HG03520 (cell line): ENCODE results near the gene LCE2A.

Source experiments
- ATAC-seq: cut with Tn5 transposase; IDR thresholded peaks from one replicate; pipeline ENCODE4 v1.9.1; 2021; ENCODE audit warnings: mild to moderate bottlenecking, moderate library complexity; ENCODE audit not compliant: unreplicated experiment

LCE2A gene

DNA sequence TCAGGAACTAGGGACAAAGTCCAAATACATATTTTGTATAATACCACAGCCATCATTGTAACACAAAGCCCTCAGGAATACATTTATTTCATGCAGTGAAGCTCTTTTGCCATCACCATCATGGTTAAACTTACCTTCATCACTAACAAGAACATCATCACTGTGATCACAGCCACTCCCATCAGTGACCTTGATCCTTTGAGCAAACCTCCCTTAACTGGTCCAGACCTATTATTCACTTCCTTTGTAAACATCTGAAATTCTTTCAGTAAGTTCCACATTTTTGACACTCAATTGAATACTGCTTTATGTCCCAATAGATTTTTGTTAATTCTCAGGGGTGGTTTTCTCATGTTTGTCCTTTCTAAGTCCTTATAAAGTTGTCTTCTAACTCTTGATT is 43.5 kb downstream of the LCE2A start:
- ATAC-seq, result no peak

DNA sequence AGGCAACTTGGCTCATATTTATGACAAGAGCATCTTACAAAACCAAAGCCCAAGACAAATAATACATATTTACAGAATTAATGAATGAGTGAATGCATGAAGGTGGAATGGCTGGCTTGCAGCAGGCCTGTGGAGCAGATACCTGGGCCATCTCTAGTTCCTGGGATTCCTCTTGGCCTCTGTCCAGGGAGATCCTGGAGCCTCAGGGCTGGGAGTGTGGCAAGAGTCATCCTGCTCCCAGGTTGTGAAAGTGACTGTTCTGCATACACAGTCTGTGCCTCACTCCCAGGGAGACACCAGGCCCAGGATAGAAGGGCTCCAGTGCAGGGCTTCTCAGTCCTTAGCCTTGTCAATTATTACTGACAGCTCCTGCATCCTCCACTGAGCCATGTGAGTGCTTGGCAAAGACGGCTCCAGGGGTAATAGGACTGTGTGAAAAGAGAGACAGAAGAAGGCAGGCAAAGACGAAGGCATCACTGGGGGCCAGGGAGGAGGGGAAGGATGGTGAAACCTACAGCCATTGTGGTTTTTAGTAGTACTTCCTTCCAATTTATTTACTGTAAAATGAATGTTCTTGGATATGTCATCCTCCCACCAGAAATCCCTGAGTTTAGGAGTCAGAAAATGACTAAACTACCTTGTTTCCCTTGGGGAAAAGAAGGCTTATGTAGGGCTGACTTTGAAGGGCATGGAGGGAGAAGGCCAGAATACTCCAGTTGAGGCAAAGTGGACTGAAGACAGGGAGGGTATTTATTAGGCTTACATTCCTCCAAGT is 45.4 kb downstream of the LCE2A start:
- ATAC-seq, result no peak

- ATAC-seq, result no peak
Measured at GRCh38 chr1:152745289-152745704, 47.2 kb downstream of the LCE2A start.

DNA sequence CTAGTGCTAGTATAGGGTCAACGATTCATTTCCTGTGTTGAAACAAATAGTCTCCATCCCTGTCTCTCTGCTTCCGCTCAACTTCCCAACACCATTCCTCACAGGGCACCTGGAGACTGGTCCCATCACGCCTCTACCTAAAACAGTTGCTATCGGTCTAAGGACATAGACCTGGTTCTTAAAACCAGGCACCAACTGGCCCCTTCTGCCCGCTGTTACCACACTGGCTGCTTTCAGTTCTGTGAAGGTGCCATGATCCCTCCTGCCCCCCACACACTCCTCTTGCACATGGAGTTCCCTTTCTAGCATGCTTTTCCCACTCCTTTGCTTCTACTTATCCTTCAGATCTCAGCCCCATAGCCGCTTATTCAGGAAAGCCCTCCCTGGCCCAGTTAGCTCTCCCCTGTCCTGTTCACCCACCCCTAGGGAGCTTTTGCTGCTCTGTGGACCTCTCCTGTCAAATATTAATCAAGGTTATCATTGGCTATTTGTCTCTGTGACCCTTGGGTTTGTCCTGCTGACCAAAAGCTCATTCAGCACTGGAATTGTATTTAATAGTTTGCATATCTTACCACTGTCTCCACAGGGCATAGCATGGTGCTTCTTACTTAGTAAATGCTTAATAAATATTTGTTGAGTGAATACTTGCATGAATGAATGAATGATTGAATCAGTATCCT is 47.8 kb downstream of the LCE2A start:
- no peak for ATAC-seq

DNA sequence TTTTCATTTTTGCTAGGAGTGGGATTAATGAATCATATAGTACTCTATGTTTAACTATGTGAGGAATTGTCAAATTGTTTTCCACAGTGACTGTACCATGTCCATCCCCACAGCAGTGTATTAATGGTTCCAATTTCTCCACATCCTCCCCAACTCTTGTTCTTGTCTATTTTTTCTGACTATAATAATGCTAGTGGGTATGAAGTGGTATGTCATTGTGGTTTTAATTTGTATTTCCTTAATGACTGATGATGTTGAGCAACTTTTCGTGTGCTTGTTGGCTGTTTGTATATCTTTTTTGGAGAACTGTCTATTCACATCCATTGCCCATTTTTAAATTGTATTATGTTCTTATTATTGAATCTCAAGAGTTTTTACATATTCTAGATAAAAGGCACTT is 49.7 kb downstream of the LCE2A start:
- no peak for ATAC-seq
